Spleen (tissue), 11 donors: ENCODE results near the gene PSMB7. TPM values are rescaled to one million over a fixed set of nuclear protein-coding genes. Genes with fewer than 3 reads are reported as not detected.

Experiments used
- DNase-seq: peaks from one replicate; pipeline ENCODE4 v3.0.0-alpha.2; 2020
- H3K27ac ChIP-seq, 8 donors: fragments of 200-600 bp; sonication (generic) in 7 of 8; 1 replicate in 4 of 8; 2 replicates in 4 of 8; pipeline versions ENCODE4 v1.5.0 to v1.8.0; 2016 to 2021; ENCODE audit warnings: inconsistent platforms in 4 of 8, mild to moderate bottlenecking in 4 of 8, moderate library complexity in 1 of 8
- H3K27me3 ChIP-seq, 7 donors: fragments of 200-600 bp; sonication (generic) in 6 of 7; replicated peaks in 1 of 7; 1 replicate in 4 of 7; 2 replicates in 3 of 7; pipeline versions ENCODE4 v1.5.0 to v1.8.0; 2016 to 2021; ENCODE audit warnings: inconsistent platforms in 3 of 7, mild to moderate bottlenecking in 1 of 7
- H3K36me3 ChIP-seq, 6 donors: fragments of 200-600 bp; sonication (generic) in 5 of 6; 1 replicate in 4 of 6; 2 replicates in 2 of 6; pipeline versions ENCODE4 v1.5.0 to v1.8.0; 2016 to 2021; ENCODE audit warnings: inconsistent platforms in 2 of 6
- H3K4me1 ChIP-seq, 6 donors: fragments of 200-600 bp; sonication (generic) in 5 of 6; 1 replicate in 3 of 6; 2 replicates in 3 of 6; pipeline versions ENCODE4 v1.5.0 to v1.8.0; 2016 to 2021; ENCODE audit warnings: inconsistent platforms in 3 of 6
- H3K4me3 ChIP-seq, 8 donors: fragments of 200-600 bp; sonication (generic) in 7 of 8; 1 replicate in 4 of 8; 2 replicates in 4 of 8; pipeline versions ENCODE4 v1.5.0 to v1.8.0; 2016 to 2021; ENCODE audit warnings: inconsistent platforms in 4 of 8, mild to moderate bottlenecking in 4 of 8, moderate library complexity in 2 of 8
- H3K9me3 ChIP-seq, 8 donors: fragments of 200-600 bp; sonication (generic) in 7 of 8; 1 replicate in 4 of 8; 2 replicates in 4 of 8; pipeline versions ENCODE4 v1.5.0 to v1.8.0; 2016 to 2021; ENCODE audit warnings: inconsistent platforms in 4 of 8
- CTCF ChIP-seq, 11 experiments: fragments of 200-600 bp in 7 of 11; fragments of 450-650 bp in 4 of 11; sonication (generic) in 4 of 11; IDR thresholded peaks in 8 of 11; conservative IDR thresholded peaks in 3 of 11; 1 replicate in 7 of 11; 2 replicates in 4 of 11; pipeline versions ENCODE4 v1.4.0 to v1.8.0; 2016 to 2021; ENCODE audit warnings: antibody characterized with exemption in 11 of 11, inconsistent platforms in 4 of 11, mild to moderate bottlenecking in 1 of 11
- POLR2A ChIP-seq, 3 donors: fragments of 450-650 bp; IDR thresholded peaks; one replicate each; pipeline ENCODE4 v1.5.1; 2017; ENCODE audit warnings: antibody characterized with exemption in 3 of 3, mild to moderate bottlenecking in 1 of 3
- POLR2AphosphoS5 ChIP-seq, 3 donors: sonication (generic); formaldehyde crosslinking; IDR thresholded peaks; one replicate each; pipeline ENCODE4 v1.5.1; 2017; ENCODE audit warnings: antibody characterized with exemption in 3 of 3
- WGBS, 5 donors: extraction: QIAGEN DNeasy Blood & Tissue Kit in 3 of 5; methylation state at CpG; one replicate each; pipeline versions ENCODE4 v1.1.5 to v1.1.7; 2013 to 2018; 5-methylcytosine and 5-hydroxymethylcytosine counted together
- intact Hi-C: fragments of 100-400 bp; cut with DNase I; formaldehyde crosslinking; loops from one replicate; pipeline ENCODE4 v1.15.0; 2023; ENCODE audit warnings: low total_unique reads
- polyA plus RNA-seq, 3 donors: library from polyadenylated mRNA; stranded (reverse); fragments of 200-250 nt; gene quantifications; one replicate each; pipeline ENCODE4 v1.2.1, GENCODE V29; 2013
- total RNA-seq, 7 donors: library from RNA; depleted of rRNA in 3 of 7; stranded (reverse); fragments of >200 nt in 3 of 7; fragmentation: NEBNext Ultra II Directional in 4 of 7; extraction: Animal tissue kit (Norgen Biotek cat#: 25700) in 4 of 7; gene quantifications; one replicate each; pipeline versions ENCODE4 v1.1.0 to v1.2.1, GENCODE V29; 2016 to 2021
- donor health status: healthy with polysubstance abuse.
- donor health status: DM: no; HTN: no; CAD: no; lungs with moderate emphysema.
- donor health status: DM: no; HTN: no; CAD: no.
- donor health status: Bipolar disorder and iron deficiency.
- donor health status: healthy.
- donor health status: DM: no; HTN: no; CAD: no.
- donor health status: DM: yes; HTN: yes; CAD: no.

Gene PSMB7
- total and polyA plus RNA-seq, 10 donors = 71.3 to 143 (median 108) TPM

- no peaks in the 10 kb centered on the region for H3K27me3 ChIP-seq
- H3K27ac ChIP-seq = no peak overlapping the region
- peaks cover 0 to 70% (median 30%) of the 10 kb centered on the region in 6 donors for H3K36me3 ChIP-seq
- intact Hi-C loops = no loop called here
- 90 to 94% (median 92%) methylated on average over 14 of the region's 14 CpGs for WGBS, 5 donors
- no peak for DNase-seq
- H3K9me3 ChIP-seq = no peaks in the 10 kb centered on the region
- H3K4me3 ChIP-seq = no peak overlapping the region
- peaks cover 0 to 33% (median 12%) of the 10 kb centered on the region in 6 donors for H3K4me1 ChIP-seq
- TF ChIP-seq POLR2AphosphoS5 (IDR thresholded peaks at IDR 0.05) (no peak), POLR2A (IDR thresholded peaks at IDR 0.05) (no peak), CTCF (IDR thresholded peaks at IDR 0.05 in 8 of 11, conservative IDR thresholded peaks at IDR 0.05 in 3 of 11) (no peak)
Observed at GRCh38 chr9:124303762-124304161, 111.5 kb downstream of the PSMB7 start.

Other genes with a start within 250 kb of the PSMB7 start
- gene NEK6, start 157.5 kb downstream of the PSMB7 start, total RNA-seq = 10 to 100 TPM; 32.8 to 71.3 (median 55.0) TPM
- 10 to 100 TPM; 11.2 to 19.7 (median 11.6) TPM for gene NEK6, start 157.5 kb downstream of the PSMB7 start, polyA plus RNA-seq
- gene ADGRD2, start 35.0 kb upstream of the PSMB7 start, total RNA-seq = under 1 TPM in 4 of 7 donors, not detected in 3; 0.18 to 0.50 (median 0.33) TPM
- under 1 TPM in 1 of 3 donors, not detected in 2; 0.15 TPM for gene ADGRD2, start 35.0 kb upstream of the PSMB7 start, polyA plus RNA-seq
- gene NR5A1, start 92.0 kb upstream of the PSMB7 start, total RNA-seq = 100 to 1,000 TPM; 127 to 378 (median 231) TPM
- gene NR5A1, start 92.0 kb upstream of the PSMB7 start, polyA plus RNA-seq = 100 to 1,000 TPM in 1 of 3 donors, 10 to 100 TPM in 2; 46.5 to 182 (median 65.0) TPM